Fibroblast of peridontal ligament (primary cell): ENCODE measurements around the gene CRY1.

Experiments
- DNase-seq: peaks from one replicate; pipeline ENCODE4 v3.0.0-alpha.2; 2010; ENCODE audit errors: extremely low read depth

Gene CRY1

DNA sequence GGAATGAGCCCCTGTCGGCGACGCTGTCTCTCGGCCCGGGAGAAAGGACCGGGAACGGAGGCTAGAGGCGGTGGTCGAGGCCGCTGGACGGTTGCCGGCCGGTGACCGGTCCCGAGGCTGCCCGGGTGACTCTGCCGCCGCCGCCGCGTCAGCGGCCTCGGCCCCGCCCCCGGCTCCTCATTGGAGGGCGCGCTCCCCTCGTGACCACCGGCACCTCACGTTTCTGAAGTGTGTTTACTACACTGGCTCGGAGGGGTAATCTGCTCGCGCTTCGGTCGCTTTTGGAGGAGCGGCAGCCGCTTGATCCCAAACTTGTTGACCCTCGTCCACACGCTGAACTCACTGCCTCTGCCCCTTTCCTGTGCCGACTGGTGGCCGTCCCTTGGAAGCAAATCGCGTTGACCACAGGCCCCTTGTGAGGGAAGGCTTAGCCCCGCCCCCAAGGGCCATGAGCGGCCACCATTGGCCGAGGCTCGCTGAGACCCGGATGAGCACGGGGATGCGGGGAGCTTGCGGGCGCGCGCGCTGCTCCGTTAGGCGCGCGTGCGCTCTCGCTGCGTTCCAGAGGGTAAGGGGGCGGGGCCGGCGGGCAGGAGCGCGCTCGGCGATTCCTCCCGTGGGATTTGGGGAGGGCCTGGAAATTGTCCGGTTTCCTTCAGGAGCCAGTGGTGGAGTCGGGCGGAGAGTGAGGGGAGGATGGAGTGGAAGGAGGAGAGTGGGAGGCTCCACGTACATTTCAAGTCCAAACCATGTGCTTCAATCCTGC, at the start of gene CRY1:
Gene CRY1, minus strand, starts transcription at position 133 of the 766 bp plus-strand sequence. CDS start 588 bp downstream, outside the sequence.
- peak; percentile 95 for DNase-seq

DNA sequence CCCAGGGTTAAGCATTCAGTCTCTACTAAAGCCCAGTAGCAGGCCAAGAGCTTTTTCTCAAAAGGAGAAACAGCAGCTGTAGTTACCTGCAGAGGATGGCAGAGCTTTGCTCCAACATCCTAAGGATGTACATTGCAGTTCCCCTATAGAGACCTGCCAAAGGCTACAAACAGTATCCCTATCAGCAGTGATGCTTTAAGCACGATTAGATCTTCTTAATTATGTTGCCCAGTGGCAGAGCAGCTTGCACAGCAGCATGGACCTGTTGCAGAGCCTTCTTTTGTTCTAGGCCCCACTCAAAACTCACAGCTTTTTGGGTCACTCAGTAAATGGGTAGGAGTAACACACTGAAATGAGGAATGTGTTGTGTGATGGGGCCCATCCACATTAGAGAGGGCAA, 46.4 kb upstream of the CRY1 start:
- no peak for DNase-seq

DNA sequence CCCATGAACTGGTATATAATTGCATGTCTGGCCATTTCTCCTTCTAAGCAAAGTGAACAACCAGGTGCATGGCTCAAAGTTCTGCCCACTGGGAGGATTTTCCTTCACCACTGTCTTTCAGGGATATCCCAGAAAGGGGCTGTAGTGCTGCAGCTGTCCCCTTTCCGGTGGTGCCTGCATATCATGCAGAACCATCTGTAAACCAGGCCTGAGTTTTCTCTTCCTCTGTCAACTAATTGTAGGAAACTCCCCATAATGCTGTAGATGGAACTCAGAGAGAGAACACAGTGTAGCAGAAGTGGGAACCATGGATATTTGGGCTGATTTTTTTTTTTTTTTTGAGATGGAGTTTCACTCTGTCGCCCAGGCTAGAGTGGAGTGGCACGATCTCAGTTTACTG, 45.6 kb upstream of the CRY1 start:
- DNase-seq = no peak

DNA sequence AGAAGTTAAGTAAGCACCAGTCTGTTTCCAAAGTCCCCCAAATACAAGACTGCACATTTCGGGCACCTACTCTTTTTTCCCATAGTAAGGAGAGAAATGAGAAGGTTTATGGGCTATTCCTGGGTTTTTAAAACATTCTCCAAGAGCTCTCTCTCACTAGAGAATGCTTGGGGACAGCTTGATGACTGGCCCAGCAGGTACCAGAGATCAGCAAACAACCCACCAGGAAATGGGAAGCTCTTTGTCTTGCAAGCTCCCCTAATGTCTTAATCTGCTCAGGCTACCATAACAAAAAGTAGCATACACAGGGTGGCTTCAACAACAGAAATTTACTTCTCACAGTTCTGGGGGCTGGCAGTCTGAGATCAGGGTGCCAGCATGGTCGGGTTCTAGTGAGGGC, 41.8 kb upstream of the CRY1 start:
- DNase-seq = no peak

DNA sequence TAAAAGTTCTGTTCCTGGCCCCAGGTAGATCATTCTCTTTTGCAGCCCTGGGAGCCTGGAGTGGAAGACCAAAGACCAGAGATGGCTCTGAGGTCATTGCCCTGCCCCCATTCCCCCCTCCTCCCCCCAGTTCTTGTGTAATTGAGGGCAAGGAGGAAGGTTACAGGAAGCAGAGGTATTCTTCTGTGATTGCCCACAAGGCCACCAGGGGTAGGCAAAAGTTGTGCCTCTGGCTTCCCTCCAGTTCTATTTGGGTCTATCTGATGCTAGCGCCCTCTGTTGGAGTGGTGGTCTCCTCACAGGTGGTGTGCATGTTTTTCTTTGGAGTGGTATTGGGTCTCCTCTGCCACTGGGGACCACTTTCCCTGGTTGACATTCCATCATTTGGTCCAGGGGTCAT, 41.2 kb upstream of the CRY1 start:
- no peak for DNase-seq

DNA sequence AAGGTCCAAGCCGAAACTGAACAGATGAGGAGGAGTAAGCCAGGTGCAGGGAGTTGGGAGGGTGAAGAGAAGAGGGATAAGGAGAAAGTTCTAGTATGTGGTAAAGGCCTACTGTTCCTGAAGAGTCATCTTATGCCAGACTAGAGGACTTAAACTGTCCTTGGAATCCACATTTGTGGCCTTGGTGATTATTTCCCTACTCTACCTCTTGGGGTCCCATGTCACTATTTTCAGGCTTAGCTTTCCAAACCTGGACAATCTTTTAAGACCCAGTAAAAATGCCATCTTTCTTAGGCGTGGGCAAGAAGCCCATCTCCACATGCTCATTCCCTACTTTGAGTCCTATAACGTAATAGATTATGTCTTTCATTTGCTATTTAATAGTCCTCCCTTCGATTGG, 40.1 kb upstream of the CRY1 start:
- no peak for DNase-seq

DNA sequence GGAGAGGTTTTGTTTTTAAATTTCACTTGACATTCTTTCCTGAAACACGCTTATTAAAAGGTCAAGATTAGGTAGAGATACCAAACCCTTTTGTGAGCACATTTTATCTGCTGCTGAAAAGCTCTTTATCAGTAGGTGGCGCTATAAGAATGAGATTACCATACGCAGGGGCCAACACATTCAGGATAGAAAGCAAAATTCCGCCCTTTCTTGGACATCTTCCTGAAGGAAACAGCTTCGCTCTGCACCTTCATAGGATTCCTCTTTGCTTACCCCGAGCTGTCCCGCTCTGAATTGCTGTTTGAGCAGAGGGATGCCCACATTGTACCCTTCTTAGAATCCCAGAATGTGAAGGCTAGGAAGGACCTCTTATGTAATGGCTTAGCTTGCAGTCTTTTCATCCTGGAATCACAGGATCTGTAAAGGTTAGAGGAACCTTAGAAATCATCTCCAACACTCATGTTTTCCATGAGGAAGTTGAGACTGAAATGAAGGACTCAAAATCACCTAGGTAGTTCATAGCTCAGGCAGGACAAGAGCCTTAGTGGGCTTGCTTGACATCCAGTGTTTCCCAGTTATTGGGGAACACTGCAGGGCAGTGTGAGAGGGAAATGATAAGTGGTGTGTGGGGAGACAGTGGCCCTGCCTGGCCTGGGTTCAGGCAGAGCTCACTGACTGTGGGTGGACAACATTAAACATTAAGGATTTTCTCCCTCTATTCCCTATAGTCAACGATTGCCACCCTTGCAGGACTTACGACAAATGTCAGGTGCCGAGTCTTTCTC, 38.7 kb upstream of the CRY1 start:
- peak; percentile 82 for DNase-seq

DNA sequence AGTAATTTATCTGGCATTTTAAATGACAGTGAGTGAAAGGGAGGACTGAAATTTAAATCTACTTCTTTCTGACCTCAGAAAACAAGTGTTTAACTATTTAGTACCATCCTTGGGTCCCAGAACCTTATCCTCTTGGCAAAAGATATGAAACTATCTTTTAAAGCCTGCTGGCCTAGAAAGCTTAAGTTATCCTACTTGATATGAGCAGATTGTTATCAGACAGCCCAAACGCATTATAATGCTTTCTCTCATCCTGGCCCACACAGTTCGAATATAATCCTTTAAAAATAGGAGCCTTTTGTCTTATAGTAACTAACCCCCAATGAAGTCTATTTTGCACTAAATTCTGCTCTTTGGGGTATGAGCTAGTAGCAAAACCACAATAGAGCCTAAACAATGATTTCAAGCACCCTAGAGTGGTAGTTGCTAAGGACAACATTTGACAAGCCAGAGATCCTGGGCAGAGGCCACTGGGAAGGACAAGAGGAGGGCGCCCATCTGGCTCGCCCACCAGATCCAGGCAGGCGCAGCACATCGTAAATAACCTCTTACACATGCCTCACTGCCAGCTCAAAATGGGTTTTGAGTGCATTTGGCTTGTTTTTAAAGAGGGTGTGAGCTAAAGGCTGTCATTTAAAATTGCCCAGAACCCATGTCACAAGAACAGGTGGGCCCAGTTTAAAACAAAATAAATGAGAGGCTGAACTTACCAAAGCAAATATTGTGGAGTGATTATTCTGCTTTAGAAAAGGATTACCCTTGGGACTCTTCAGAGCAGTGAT, 37.7 kb upstream of the CRY1 start:
- DNase-seq = no peak

DNA sequence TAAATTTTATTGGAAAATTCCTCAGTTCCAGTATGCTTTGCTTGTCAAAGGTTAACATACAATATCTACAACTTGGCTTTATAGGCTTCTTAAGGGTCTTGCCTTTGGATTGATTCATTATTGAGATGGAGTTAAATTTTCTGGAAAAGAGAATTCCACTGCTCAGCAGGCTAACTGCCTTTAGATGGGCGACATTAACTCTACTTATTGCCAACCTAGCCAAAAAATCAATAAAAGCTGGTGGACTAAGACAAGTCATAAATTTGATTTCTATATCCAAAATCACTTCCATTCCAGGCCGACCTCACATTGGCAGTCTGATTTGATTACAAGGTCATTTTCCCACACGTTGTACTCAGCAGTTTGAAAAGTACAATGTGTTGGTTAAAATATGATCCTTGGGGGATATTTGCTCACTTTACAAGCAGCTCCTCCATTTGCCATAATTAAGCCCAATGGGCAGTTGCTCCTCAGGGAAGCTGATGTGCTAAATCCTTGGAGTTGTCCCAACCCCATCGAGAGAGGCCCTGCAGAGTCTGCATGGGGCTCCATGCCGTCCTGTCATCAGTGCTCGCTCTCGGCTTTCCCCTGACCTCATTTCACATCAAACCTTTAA, 36.1 kb upstream of the CRY1 start:
- DNase-seq = peak; percentile 9

DNA sequence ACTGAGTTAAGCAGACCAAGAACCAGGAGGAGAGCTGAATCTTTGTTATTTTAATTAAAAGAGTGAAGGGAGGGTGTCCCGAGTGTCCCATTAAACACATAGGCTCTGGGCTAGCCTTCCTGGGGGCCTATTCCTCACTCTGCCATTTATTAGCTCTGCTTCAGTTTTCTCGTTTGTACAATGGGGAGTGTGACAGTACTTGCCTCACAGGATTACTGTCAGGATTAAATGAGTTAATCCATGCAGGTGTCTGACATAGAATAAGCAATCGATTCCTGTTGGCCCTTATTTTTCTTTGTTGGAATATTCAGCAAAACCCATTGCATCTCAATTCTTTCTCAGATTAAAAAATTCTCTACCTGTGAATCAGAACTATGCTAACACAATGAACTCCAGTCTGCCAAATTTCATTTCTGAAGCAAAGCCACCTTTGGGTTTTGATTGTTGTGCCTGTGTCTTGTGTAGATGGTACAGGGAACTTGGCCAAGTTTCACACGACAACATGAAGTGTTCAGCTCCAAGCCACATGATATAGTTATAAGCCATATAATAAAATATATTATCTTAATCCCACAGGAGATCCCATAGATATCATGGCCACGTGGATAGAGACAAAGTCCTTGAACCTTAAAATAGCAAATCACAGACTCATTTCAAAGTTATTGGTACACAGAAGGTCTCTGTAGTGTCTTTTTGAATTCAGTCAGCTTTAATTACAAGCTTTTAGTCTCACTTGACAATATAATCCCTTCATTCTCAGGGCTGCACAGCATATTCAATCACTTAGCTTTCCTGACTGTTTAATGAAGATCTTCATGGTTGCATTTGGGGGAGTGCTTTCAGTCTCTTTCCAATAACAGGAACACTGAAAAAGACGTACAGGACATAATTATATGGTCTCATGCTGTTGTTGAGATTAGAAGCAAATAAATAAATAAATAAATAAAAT, 34.4 kb upstream of the CRY1 start:
- DNase-seq = no peak

DNA sequence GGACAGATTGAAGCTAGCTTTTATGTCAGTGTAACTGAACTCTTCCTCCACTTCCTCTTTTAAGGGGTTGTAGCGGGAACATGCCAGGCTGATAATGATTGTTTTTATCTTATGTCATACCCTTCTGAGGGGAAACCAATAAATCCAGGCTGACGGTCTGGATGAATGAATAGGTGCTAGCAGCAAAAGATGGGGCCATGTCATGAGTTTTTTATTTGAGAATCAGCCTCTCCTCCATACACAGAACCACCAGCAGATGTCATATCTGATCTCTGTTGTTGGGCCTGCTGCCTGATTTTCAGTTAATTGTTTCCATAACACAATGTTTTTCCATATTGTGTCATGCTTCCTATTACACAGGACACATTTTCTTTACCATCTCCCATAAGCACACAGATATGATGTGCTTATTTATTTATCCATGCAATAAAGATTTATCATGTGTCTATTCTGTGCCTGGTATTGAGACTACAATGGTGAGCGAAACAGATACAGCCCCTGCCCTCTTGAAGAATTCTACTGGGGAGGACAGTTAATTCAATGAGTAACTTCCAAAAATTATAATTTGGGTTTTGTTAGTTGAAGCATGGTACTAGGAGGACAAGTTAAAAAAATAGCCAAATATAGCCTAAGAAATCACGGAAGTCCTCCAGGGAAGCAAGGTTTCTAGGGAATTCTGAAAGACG, 33.6 kb upstream of the CRY1 start:
- DNase-seq = peak; percentile 63

DNA sequence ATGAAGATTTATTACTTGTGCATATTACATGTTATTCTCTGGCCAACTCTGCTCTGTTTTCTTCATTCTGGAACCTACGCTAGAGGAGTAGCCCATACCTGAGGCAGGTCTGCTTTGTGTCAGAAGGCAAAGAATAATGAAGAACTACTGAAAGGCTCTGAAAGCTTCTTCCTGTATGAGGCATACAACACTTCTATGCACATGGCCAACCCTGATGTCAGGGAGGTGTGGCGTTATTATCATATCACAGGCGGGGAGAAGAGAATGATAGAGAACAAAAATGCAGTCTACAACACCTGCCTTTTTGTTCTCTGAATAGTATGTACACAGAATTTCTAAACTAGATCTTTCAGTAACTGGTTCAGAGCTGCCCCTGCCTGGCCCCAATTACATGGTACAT, 32.5 kb upstream of the CRY1 start:
- DNase-seq = no peak

DNA sequence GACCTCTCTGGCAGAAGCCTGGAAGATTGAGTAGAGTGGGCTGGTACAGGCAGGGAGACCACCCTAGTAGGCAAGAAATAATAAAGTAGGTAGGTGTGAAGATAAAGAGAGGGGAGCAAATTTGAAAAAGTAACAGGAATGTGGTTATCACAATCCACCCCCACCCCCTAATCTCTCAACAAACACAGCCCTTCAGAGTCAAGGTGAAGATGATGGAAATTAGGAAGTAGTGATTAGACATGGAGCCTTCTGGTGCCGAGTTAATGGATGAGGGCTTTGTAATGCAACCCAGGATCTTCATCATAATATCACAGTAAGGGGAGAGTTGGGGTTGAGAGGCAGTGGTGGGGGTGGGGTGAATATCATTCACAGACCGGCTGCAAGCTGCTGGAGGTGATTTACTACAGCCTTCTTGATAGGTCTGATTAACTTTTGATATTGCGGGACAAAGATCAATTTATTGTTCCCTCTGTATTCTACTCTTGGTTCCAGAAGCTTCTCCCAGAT, 29.2 kb upstream of the CRY1 start:
- no peak for DNase-seq

DNA sequence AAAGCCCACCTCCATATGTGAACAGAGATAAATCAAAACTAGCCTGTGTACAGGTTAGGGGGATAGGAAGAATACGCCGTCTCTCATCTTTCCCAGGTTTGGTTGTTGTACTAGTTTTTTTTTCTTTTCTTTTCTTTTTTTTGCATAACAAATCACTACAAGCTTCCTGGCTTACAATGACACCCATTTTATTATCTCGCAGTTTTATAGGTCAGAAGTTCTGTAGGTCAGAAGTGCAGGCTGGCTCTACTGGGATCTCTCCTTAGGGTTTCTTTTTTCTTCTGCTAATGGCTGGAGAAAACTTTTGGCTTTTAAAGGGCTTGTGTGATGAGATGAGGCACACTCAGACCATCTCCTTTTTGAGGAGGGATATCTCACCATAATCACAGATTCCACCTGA, 25.7 kb upstream of the CRY1 start:
- no peak for DNase-seq

DNA sequence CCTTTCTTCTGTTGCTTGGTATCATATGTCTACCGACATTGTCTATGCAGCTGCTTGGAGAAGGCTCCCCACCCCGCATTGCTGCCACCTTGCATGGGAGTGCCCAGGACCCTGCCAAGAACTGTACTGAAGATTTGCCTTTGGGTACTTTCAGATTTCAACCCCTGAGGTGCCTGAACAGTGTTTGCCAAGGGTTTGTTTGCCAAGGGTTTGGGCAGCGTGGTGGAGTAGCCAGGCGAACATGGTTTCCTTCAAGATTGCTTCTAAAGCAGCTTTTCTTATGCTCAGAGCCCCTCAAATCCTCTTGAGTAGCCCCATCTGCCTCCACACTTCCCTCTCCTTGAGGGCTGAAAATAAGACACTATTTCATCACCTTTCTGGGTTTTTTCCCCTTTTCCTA, 25.3 kb upstream of the CRY1 start:
- DNase-seq = no peak

DNA sequence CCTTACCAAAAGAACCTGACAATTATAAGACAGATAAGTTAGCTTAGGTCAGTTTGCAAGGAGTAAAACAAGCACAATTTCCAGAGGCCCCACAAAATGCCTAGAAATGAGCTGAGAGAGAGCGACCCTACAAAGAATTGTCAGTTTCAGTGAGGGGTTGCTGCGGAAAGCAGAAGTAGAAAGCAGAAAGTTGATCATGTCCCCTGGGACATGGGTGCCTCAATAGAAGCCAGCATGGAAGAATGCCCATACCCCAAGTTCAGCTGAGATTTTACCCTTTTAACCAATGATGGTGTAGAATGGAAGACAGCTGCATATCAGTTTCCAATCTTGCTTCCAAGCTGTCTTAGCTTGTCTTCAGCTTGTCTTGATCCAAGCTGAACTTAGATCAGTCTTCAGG, 21.8 kb upstream of the CRY1 start:
- no peak for DNase-seq

DNA sequence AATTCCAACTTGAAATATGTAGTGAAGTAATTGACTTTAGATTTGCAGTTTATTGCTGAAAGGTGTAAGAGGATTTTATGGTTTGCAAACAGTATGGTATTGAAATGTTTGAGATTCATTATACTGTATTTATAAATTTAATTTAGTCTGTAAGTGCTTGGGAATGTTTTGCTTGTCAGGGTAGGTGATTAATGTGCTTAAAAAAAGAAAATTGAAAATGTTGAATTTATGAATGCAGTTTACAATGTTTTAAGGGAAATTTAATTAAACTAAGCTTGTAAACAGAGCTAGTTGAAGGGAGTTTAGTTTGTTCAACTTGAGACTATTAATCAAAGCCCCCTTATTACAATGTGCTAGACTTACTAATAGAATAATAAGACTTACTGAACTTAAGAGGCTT, 18.0 kb upstream of the CRY1 start:
- no peak for DNase-seq

DNA sequence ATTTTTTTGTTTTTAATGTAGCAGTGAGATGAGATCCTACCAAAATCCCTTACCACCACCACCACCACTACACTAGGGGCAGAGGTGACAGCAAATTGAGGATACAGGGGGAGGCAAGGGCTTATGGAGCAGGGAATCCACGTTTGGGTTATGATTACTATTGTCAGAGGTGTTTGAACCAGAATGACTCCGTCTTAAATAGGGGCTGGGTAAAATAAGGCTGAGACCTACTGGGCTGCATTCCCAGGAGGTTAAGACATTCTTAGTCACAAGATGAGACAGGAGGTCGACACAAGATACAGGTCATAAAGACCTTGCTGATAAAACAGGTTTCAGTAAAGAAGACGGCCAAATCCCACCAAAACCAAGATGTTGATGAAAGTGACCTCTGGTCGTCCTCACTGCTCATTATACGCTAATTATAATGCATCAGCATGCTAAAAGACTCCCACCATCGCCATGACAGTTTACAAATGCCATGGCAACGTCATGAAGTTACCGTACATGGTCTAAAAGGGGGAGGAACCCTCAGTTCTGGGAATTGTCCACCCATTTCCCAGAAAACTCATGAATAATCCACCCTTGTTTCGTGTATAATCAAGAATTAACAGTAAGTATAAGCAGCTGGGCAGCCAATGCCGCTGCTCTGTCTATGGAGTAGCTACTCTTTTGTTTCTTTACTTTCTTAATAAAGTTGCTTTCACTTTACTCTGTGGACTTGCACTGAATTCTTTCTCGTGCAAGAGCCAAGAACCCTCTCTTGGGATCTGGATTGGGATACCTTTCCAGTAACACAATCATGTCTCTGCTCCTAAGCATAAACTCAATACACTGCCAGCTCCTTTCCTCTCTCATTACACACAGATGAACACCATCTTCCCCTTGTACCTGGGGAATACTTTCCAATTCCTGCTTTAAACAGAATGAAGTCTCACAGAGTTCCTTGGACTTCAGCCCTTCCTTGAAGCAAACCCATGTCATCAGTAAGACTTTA, 16.7 kb upstream of the CRY1 start:
- DNase-seq = peak; percentile 79

DNA sequence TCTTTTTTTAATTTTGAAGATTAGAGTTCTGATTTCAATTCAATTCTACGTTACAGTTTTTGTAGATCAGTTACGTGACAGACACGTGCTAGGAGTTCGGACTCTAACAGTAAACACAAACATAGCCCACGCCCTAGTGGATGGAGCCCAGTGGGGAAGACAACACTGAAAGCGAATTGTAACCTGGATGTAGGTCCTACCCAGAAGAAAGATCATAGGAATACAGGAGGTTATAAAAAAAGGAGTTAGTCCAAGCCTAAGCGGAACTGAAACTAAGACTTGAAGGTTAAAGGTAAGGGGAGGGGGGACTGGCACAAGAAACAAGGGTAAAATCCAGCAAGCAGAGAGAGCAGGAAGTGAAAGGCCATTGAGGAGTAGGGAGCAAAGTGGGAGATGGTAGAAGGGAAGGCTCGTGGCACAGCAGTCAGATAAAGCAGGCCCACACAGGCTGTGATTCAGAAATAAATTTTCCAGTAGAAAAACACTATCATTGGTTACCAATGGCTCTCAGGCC, 15.7 kb upstream of the CRY1 start:
- DNase-seq = no peak
